ENCODE data around the gene C1orf74. TPM values are rescaled to one million over a fixed set of nuclear protein-coding genes. Genes with fewer than 3 reads are reported as not detected.

Gene C1orf74
- total RNA-seq, 4 donors from 2014 or later = 0.38 to 0.82 (median 0.54) TPM

- H3K27me3 ChIP-seq = peaks cover 0 to 7% (median 0%) of the 10 kb centered on the region in 3 donors
- H3K36me3 ChIP-seq = no peaks in the 10 kb centered on the region
- no peak for DNase-seq
- intact Hi-C loops (cut with DNase I; ENCODE audit: low total_unique reads) = no loop called here
- H3K4me3 ChIP-seq = no peak overlapping the region
- no peaks in the 10 kb centered on the region for H3K9me3 ChIP-seq
- in situ Hi-C loops (cut with MboI; ENCODE audit: low sequenced_read_pairs in 4 of 4) = no loop called here
- no peak for ATAC-seq
- no peaks in the 10 kb centered on the region for H3K4me1 ChIP-seq
- TF ChIP-seq CTCF (IDR thresholded peaks at IDR 0.05 in 4 of 5, conservative IDR thresholded peaks at IDR 0.05 in 1 of 5) (no peak), POLR2A (IDR thresholded peaks at IDR 0.05) (no peak)
- no peak overlapping the region for H3K27ac ChIP-seq
Observed at GRCh38 chr1:209815490-209815889, 31.1 kb upstream of the C1orf74 start.

DNA sequence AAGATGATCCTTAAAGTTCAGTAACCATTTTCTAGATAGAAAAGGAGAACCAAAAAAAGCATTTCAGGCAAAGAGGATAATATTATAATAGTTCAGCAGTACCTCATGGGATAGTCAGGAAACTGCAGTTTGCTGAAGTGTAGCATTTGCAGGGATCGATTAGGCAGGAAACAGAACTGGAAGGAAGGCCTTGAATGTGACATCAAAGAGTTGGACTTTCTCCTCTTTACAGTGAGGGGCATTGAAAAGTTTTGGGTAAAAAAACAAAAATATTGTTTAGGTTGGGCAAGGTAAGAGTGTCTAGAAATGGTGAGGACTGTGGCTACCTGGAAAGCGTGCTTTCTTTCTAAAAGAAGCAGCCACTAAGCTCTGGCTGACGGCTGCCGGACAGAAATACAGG, 29.5 kb upstream of the C1orf74 start:
- Histone ChIP-seq H3K4me3 (no peak overlapping the region), H3K9me3 (no peaks in the 10 kb centered on the region), H3K27ac (no peak overlapping the region), H3K36me3 (no peaks in the 10 kb centered on the region), H3K27me3 (peaks cover 0 to 7% (median 0%) of the 10 kb centered on the region in 3 donors), H3K4me1 (no peaks in the 10 kb centered on the region)
- intact Hi-C loops (cut with DNase I; ENCODE audit: low total_unique reads) (no loop called here), in situ Hi-C loops (cut with MboI; ENCODE audit: low sequenced_read_pairs in 4 of 4) (no loop called here)
- DNase-seq (no peak), ATAC-seq (no peak)
- no peak for TF ChIP-seq POLR2A (IDR thresholded peaks at IDR 0.05)
- TF ChIP-seq CTCF (IDR thresholded peaks at IDR 0.05 in 4 of 5, conservative IDR thresholded peaks at IDR 0.05 in 1 of 5) = no peak

DNA sequence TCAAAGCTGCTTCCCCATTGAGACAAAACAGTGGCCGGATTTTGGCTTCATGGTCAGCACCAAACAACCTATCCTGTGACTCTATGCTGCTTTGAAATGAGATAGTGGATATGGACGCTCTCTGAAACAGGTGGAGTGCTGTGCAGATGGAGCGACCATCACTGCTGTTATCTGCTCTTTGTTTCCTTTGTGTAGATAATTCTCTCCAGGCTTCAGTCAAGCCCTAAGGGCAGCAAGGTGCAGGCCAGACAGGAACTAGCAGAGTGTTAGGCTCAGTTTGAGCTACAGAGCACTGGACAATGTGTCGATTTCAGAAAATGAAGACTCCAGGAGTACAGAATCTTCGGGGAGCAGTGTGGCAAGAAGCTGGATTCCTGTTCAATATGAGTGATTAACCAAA, 26.4 kb upstream of the C1orf74 start:
- no peak for DNase-seq
- no peak overlapping the region for H3K4me3 ChIP-seq
- H3K27me3 ChIP-seq = peaks cover 4 to 7% (median 6%) of the 10 kb centered on the region in 3 donors
- no peaks in the 10 kb centered on the region for H3K36me3 ChIP-seq
- no peak overlapping the region for H3K27ac ChIP-seq
- ATAC-seq = no peak
- no peak for TF ChIP-seq POLR2A (IDR thresholded peaks at IDR 0.05)
- no peak for TF ChIP-seq CTCF (IDR thresholded peaks at IDR 0.05 in 4 of 5, conservative IDR thresholded peaks at IDR 0.05 in 1 of 5)
- in situ Hi-C loops (cut with MboI; ENCODE audit: low sequenced_read_pairs in 4 of 4) = no loop called here
- no peaks in the 10 kb centered on the region for H3K4me1 ChIP-seq
- H3K9me3 ChIP-seq = no peaks in the 10 kb centered on the region
- intact Hi-C loops (cut with DNase I; ENCODE audit: low total_unique reads) = no loop called here

DNA sequence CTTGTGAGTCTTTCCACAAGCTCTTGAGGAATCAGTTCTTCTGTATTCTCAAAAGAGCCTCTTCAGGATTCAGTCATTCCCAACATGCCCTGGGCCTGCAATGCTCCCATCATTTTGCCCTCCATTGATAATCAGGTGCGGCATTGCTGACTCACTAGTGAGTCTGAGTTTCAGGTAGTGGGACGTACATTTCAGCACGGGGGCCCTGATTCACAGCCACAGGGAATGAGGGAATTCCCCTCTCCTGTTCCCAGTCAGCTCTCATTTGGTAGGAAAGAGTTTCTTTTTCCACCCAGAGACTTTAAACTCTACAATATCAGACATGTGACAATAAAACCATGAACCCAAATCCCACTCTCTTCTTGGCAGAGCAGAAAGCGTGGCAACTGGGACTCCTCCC, 25.3 kb upstream of the C1orf74 start:
- Histone ChIP-seq H3K9me3 (no peaks in the 10 kb centered on the region), H3K4me3 (no peak overlapping the region), H3K36me3 (no peaks in the 10 kb centered on the region), H3K27me3 (peaks cover 10 to 11% (median 11%) of the 10 kb centered on the region in 3 donors), H3K4me1 (no peaks in the 10 kb centered on the region), H3K27ac (no peak overlapping the region)
- intact Hi-C loops (cut with DNase I; ENCODE audit: low total_unique reads) (no loop called here), in situ Hi-C loops (cut with MboI; ENCODE audit: low sequenced_read_pairs in 4 of 4) (no loop called here)
- ATAC-seq (no peak), DNase-seq (no peak)
- no peak for TF ChIP-seq POLR2A (IDR thresholded peaks at IDR 0.05)
- TF ChIP-seq CTCF (IDR thresholded peaks at IDR 0.05 in 4 of 5, conservative IDR thresholded peaks at IDR 0.05 in 1 of 5) = no peak

GRCh38 chr1:209808059-209808581, 23.8 kb upstream of the C1orf74 start:
- H3K4me3 ChIP-seq = no peak overlapping the region
- H3K9me3 ChIP-seq = no peaks in the 10 kb centered on the region
- H3K27ac ChIP-seq = no peak overlapping the region
- H3K27me3 ChIP-seq = peaks cover 10 to 11% (median 11%) of the 10 kb centered on the region in 3 donors
- TF ChIP-seq POLR2A (IDR thresholded peaks at IDR 0.05) (no peak), CTCF (IDR thresholded peaks at IDR 0.05 in 4 of 5, conservative IDR thresholded peaks at IDR 0.05 in 1 of 5) (no peak)
- intact Hi-C loops (cut with DNase I; ENCODE audit: low total_unique reads) (no loop called here), in situ Hi-C loops (cut with MboI; ENCODE audit: low sequenced_read_pairs in 4 of 4) (no loop called here)
- no peaks in the 10 kb centered on the region for H3K4me1 ChIP-seq
- DNase-seq (no peak), ATAC-seq (no peak)
- H3K36me3 ChIP-seq = no peaks in the 10 kb centered on the region
